Body of pancreas (tissue), 4 donors: Measurements from ENCODE around the gene GCKR. TPM values are rescaled to one million over a fixed set of nuclear protein-coding genes. Genes with fewer than 3 reads are reported as not detected.

Experiments
- ATAC-seq: fragments of 150-250 bp; one replicate; pipeline ENCODE4 v1.9.1; 2016
- DNase-seq, 4 donors: peaks; one replicate each; pipeline ENCODE4 v3.0.0-alpha.2; 2019
- H3K27ac ChIP-seq, 4 donors: fragments of 200-600 bp; sonication (generic); 1 replicate in 3 of 4; 2 replicates in 1 of 4; pipeline versions ENCODE4 v1.5.1 to v1.6.1; 2016 to 2019; ENCODE audit warnings: mild to moderate bottlenecking in 1 of 4, mixed read lengths in 1 of 4, moderate library complexity in 1 of 4
- H3K27me3 ChIP-seq, 2 donors: fragments of 200-600 bp; sonication (generic); one replicate each; pipeline ENCODE4 v1.6.0; 2016; ENCODE audit warnings: mild to moderate bottlenecking in 1 of 2
- H3K36me3 ChIP-seq, 2 donors: fragments of 200-600 bp; sonication (generic); replicated peaks in 1 of 2; 2 replicates each; pipeline ENCODE4 v1.5.1; 2016; ENCODE audit warnings: low read depth in 2 of 2; ENCODE audit not compliant: insufficient read depth in 1 of 2
- H3K4me1 ChIP-seq: fragments of 200-600 bp; sonication (generic); one replicate; pipeline ENCODE4 v1.6.0; 2016
- H3K4me3 ChIP-seq, 2 donors: fragments of 200-600 bp; sonication (generic); 1 replicate in 1 of 2; 2 replicates in 1 of 2; pipeline ENCODE4 v1.5.1; 2016 to 2019
- H3K9me3 ChIP-seq, 3 donors: fragments of 200-600 bp; sonication (generic); 1 replicate in 2 of 3; 2 replicates in 1 of 3; pipeline ENCODE4 v1.5.1; 2016
- POLR2A ChIP-seq, 3 donors: fragments of 450-650 bp; IDR thresholded peaks; one replicate each; pipeline ENCODE4 v1.6.1; 2016; ENCODE audit warnings: antibody characterized with exemption in 3 of 3, mild to moderate bottlenecking in 2 of 3
- WGBS, 2 donors: methylation state at CpG; one replicate each; pipeline ENCODE4 v1.1.5; 2017; 5-methylcytosine and 5-hydroxymethylcytosine counted together
- intact Hi-C: fragments of 100-400 bp; cut with DNase I; formaldehyde crosslinking; loops from one replicate; pipeline ENCODE4 v1.15.1; 2023
- total RNA-seq, 2 donors: library from RNA; depleted of rRNA; stranded (reverse); fragments of >200 nt; gene quantifications; one replicate each; pipeline ENCODE4 v1.1.0, GENCODE V29; 2016
- TF ChIP-seq, protein P1 (sequence below), 7 experiments: fragments of 450-650 bp in 4 of 7; fragments of 200-600 bp in 3 of 7; sonication (generic) in 3 of 7; IDR thresholded peaks; one replicate each; pipeline ENCODE4 v1.5.1; 2016 to 2019; ENCODE audit warnings: antibody characterized with exemption in 7 of 7

The GCKR gene
- total RNA-seq, 2 donors from 2014 or later: 1.6 TPM; not detected in 1

DNA sequence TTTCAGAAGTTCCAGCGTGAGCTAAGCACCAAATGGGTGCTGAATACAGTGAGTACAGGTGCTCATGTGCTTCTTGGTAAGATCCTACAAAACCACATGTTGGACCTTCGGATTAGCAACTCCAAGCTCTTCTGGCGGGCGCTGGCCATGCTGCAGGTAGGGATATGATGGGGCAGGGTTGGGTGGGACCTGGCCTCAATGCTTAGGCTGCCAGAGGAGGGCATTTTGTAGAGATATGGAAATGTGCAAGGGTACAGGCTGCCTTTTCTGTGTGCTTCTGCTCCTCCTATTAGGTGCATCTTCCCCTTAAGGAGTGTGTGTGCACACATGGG, 22.1 kb downstream of the GCKR start:
- Histone ChIP-seq H3K36me3 (no peaks in the 10 kb centered on the region), H3K4me3 (no peak overlapping the region), H3K27ac (no peak overlapping the region), H3K27me3 (no peaks in the 10 kb centered on the region), H3K9me3 (no peaks in the 10 kb centered on the region), H3K4me1 (no peaks in the 10 kb centered on the region)
- no peak for TF ChIP-seq POLR2A (IDR thresholded peaks at IDR 0.05)
- TF ChIP-seq, protein P1, sequence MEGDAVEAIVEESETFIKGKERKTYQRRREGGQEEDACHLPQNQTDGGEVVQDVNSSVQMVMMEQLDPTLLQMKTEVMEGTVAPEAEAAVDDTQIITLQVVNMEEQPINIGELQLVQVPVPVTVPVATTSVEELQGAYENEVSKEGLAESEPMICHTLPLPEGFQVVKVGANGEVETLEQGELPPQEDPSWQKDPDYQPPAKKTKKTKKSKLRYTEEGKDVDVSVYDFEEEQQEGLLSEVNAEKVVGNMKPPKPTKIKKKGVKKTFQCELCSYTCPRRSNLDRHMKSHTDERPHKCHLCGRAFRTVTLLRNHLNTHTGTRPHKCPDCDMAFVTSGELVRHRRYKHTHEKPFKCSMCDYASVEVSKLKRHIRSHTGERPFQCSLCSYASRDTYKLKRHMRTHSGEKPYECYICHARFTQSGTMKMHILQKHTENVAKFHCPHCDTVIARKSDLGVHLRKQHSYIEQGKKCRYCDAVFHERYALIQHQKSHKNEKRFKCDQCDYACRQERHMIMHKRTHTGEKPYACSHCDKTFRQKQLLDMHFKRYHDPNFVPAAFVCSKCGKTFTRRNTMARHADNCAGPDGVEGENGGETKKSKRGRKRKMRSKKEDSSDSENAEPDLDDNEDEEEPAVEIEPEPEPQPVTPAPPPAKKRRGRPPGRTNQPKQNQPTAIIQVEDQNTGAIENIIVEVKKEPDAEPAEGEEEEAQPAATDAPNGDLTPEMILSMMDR (IDR thresholded peaks at IDR 0.05): no peak
- no peak for DNase-seq
- ATAC-seq: no peak
- WGBS, 2 donors: 86 to 87% methylated on average over 4 of the region's 4 CpGs
- intact Hi-C loops: no loop called here

GRCh38 chr2:27520316-27520715, 23.7 kb downstream of the GCKR start:
- 89 to 95% methylated on average over 2 of the region's 2 CpGs for WGBS, 2 donors
- no peak for DNase-seq
- H3K27me3 ChIP-seq: no peaks in the 10 kb centered on the region
- H3K4me3 ChIP-seq: no peak overlapping the region
- ATAC-seq: no peak
- H3K9me3 ChIP-seq: no peaks in the 10 kb centered on the region
- H3K4me1 ChIP-seq: no peaks in the 10 kb centered on the region
- intact Hi-C loops: no loop called here
- no peaks in the 10 kb centered on the region for H3K36me3 ChIP-seq
- H3K27ac ChIP-seq: no peak overlapping the region
- no peak for TF ChIP-seq POLR2A (IDR thresholded peaks at IDR 0.05)
- TF ChIP-seq, protein P1 (IDR thresholded peaks at IDR 0.05): no peak

DNA sequence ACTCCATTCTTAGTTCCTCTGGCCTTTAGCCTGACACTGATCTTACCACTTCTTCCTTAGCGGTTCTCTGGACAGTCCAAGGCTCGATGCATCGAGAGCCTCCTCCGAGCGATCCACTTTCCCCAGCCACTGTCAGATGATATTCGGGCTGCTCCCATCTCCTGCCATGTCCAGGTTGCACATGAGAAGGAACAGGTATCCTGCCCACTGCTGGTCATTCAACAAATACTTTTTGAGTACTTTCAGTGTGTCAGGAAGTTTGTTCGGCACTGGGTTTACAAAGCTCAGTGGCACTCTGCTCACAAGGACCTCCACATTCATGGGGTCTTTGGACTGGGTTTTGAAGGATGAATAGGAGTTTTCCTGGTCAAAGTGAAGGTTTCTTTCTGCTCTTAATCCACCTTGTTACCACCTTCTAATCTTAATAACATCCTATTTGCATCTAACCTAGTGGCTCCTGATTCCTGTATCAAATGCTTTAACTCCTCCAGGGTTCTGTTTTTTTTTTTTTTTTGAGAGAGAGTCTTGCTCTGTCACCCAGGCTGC, 25.8 kb downstream of the GCKR start:
- DNase-seq (no peak), ATAC-seq (no peak)
- 79 to 89% methylated on average over 7 of the region's 7 CpGs for WGBS, 2 donors
- TF ChIP-seq POLR2A (IDR thresholded peaks at IDR 0.05): no peak
- TF ChIP-seq, protein P1 (IDR thresholded peaks at IDR 0.05): no peak
- no peak overlapping the region for H3K4me3 ChIP-seq
- H3K27me3 ChIP-seq: no peaks in the 10 kb centered on the region
- intact Hi-C loops: no loop called here
- H3K36me3 ChIP-seq: no peaks in the 10 kb centered on the region
- no peak overlapping the region for H3K27ac ChIP-seq
- H3K4me1 ChIP-seq: no peaks in the 10 kb centered on the region
- H3K9me3 ChIP-seq: no peaks in the 10 kb centered on the region

DNA sequence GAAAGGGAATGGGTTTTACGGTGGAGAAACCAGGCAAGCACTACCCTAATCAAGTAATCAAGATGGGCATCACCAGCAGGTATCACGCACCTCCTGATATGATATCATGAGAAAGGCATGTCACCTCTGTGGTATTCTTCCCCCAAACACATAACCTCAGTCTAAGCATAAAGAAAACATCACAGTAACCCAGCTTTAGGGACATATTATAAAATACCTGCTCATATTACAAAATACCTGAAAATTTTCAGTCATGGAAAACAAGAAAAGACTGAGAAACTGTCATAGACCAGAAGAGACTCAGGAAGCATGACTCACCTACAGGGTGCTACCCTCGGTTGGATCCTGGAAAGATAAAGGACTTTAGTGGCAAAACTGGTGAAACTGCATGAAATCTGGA, 30.5 kb downstream of the GCKR start:
- H3K27ac ChIP-seq: no peak overlapping the region
- no peak overlapping the region for H3K4me3 ChIP-seq
- no peak for DNase-seq
- TF ChIP-seq, protein P1 (IDR thresholded peaks at IDR 0.05): no peak
- no peak for TF ChIP-seq POLR2A (IDR thresholded peaks at IDR 0.05)
- no peak for ATAC-seq
- no peaks in the 10 kb centered on the region for H3K27me3 ChIP-seq
- no peaks in the 10 kb centered on the region for H3K4me1 ChIP-seq
- no peaks in the 10 kb centered on the region for H3K36me3 ChIP-seq
- 55 to 56% methylated on average over 3 of the region's 3 CpGs for WGBS, 2 donors
- no peaks in the 10 kb centered on the region for H3K9me3 ChIP-seq
- intact Hi-C loops: no loop called here

GRCh38 chr2:27531983-27532382, 35.3 kb downstream of the GCKR start:
- intact Hi-C loops: no loop called here
- ATAC-seq: no peak
- TF ChIP-seq POLR2A (IDR thresholded peaks at IDR 0.05): no peak
- TF ChIP-seq, protein P1 (IDR thresholded peaks at IDR 0.05): no peak
- Histone ChIP-seq H3K9me3 (no peaks in the 10 kb centered on the region), H3K36me3 (no peaks in the 10 kb centered on the region), H3K27ac (no peak overlapping the region), H3K27me3 (no peaks in the 10 kb centered on the region), H3K4me1 (no peaks in the 10 kb centered on the region), H3K4me3 (no peak overlapping the region)
- 83 to 93% methylated on average over 2 of the region's 2 CpGs for WGBS, 2 donors
- DNase-seq: no peak
